SU-DHL-6 (cell line): ENCODE measurements around the gene NR2F6.

Experiments used
- H2AFZ ChIP-seq: fragments of 200-600 bp; sonication (generic); 2 replicates; pipeline ENCODE4 v1.6.1; 2014; ENCODE audit warnings: low read depth, mild to moderate bottlenecking, moderate library complexity, mixed read lengths, antibody characterized with exemption, low read length; ENCODE audit not compliant: severe bottlenecking
- H3F3A ChIP-seq: fragments of 200-600 bp; shearing (Covaris generic); 2 replicates; pipeline ENCODE4 v1.6.0; 2016; ENCODE audit warnings: antibody characterized with exemption, mild to moderate bottlenecking; ENCODE audit not compliant: insufficient read depth
- H3K27ac ChIP-seq: fragments of 200-600 bp; sonication (generic); 2 replicates; pipeline ENCODE4 v1.5.1; 2016; ENCODE audit warnings: low read depth, mild to moderate bottlenecking, low read length, moderate library complexity, mixed read lengths
- H3K27me3 ChIP-seq: fragments of 200-600 bp; sonication (generic), shearing (Covaris generic); 2 replicates; pipeline ENCODE4 v1.6.0; 2014; ENCODE audit warnings: mild to moderate bottlenecking, low read length
- H3K36me3 ChIP-seq: fragments of 200-600 bp; sonication (generic); 2 replicates; pipeline ENCODE4 v1.6.1; 2014; ENCODE audit warnings: mild to moderate bottlenecking, low read length, mixed read lengths
- H3K4me2 ChIP-seq: fragments of 300-600, 200-600 bp; shearing (Covaris generic), sonication (generic); 2 replicates; pipeline ENCODE4 v1.6.0; 2014; ENCODE audit warnings: low read length, low read depth, mild to moderate bottlenecking; ENCODE audit not compliant: poor library complexity, severe bottlenecking
- H3K4me3 ChIP-seq: fragments of 200-600 bp; sonication (generic); 2 replicates; pipeline ENCODE4 v1.5.1; 2014; ENCODE audit warnings: antibody characterized with exemption, low read length, mild to moderate bottlenecking, mixed read lengths; ENCODE audit not compliant: insufficient read depth, poor library complexity, severe bottlenecking
- H3K79me2 ChIP-seq: fragments of 200-600 bp; sonication (generic); 2 replicates; pipeline ENCODE4 v1.6.1; 2014; ENCODE audit warnings: mild to moderate bottlenecking, low read length, moderate library complexity; ENCODE audit not compliant: insufficient read depth
- H3K9ac ChIP-seq: fragments of 200-600 bp; sonication (generic); 2 replicates; pipeline ENCODE4 v1.7.0; 2014; ENCODE audit warnings: mild to moderate bottlenecking, low read length
- H3K9me2 ChIP-seq: fragments of 200-600 bp; sonication (generic); replicated peaks from 2 replicates; pipeline ENCODE4 v1.6.1; 2014; ENCODE audit warnings: low read length; ENCODE audit not compliant: insufficient read depth
- H3K9me3 ChIP-seq: fragments of 200-600 bp; sonication (generic); 2 replicates; pipeline ENCODE4 v1.6.1; 2014; ENCODE audit warnings: low read length, mixed read lengths; ENCODE audit not compliant: insufficient read depth
- H4K20me1 ChIP-seq: fragments of 200-600 bp; sonication (generic); 2 replicates; pipeline ENCODE4 v1.6.1; 2014; ENCODE audit warnings: low read depth, mild to moderate bottlenecking, antibody characterized with exemption, low read length, moderate library complexity, mixed read lengths
- CTCF ChIP-seq: fragments of 200-600 bp; sonication (generic); IDR thresholded peaks from one replicate; pipeline ENCODE4 v1.5.1; 2017; ENCODE audit warnings: antibody characterized with exemption, mild to moderate bottlenecking, low read length, moderate library complexity; ENCODE audit not compliant: insufficient read depth, poor library complexity, severe bottlenecking
- EZH2phosphoT487 ChIP-seq: fragments of 200-600 bp; sonication (generic), shearing (Covaris generic); conservative IDR thresholded peaks from 2 replicates; pipeline ENCODE4 v1.6.1; 2018; ENCODE audit warnings: mild to moderate bottlenecking, antibody characterized with exemption, low read length, moderate library complexity, mixed read lengths

NR2F6 gene

GRCh38 chr19:17232258-17232657 lies 13.5 kb downstream of the NR2F6 start:
- no peak overlapping the region for H3K27ac ChIP-seq
- no peak overlapping the region for H3K4me3 ChIP-seq
- no peak overlapping the region for H2AFZ ChIP-seq
- no peak overlapping the region for H3K4me2 ChIP-seq
- H3F3A ChIP-seq = 0 out of 2 replicates have a peak, but pooled peaks cover 7% of the 10 kb centered on the region
- no peak for TF ChIP-seq CTCF
- no peak for TF ChIP-seq EZH2phosphoT487
- no peaks in the 10 kb centered on the region for H3K9me3 ChIP-seq
- H3K9ac ChIP-seq = no peak overlapping the region
- H3K36me3 ChIP-seq = no peaks in the 10 kb centered on the region
- no peaks in the 10 kb centered on the region for H3K79me2 ChIP-seq
- no peaks in the 10 kb centered on the region for H3K27me3 ChIP-seq
- no peaks in the 10 kb centered on the region for H4K20me1 ChIP-seq
- H3K9me2 ChIP-seq = no peaks in the 10 kb centered on the region

GRCh38 chr19:17229890-17230289 lies 15.8 kb downstream of the NR2F6 start:
- no peak overlapping the region for H3K27ac ChIP-seq
- no peak overlapping the region for H3K9ac ChIP-seq
- no peaks in the 10 kb centered on the region for H3K36me3 ChIP-seq

GRCh38 chr19:17227798-17228367 lies 17.8 kb downstream of the NR2F6 start:
- Histone ChIP-seq H3K4me3 (no peak overlapping the region), H3K4me2 (peak overlapping the region; percentile 82), H3K9ac (no peak overlapping the region)

More at GRCh38 chr19:17229890-17230289, 15.8 kb downstream of the NR2F6 start:
- Histone ChIP-seq H3K9me2 (no peaks in the 10 kb centered on the region), H2AFZ (no peak overlapping the region), H3K79me2 (no peaks in the 10 kb centered on the region), H3K27me3 (no peaks in the 10 kb centered on the region), H3K4me3 (no peak overlapping the region), H3F3A (no peaks in the 10 kb centered on the region), H4K20me1 (no peaks in the 10 kb centered on the region), H3K4me2 (no peak overlapping the region), H3K9me3 (no peaks in the 10 kb centered on the region)
- TF ChIP-seq EZH2phosphoT487 (no peak), CTCF (no peak)

More at GRCh38 chr19:17227798-17228367, 17.8 kb downstream of the NR2F6 start:
- Histone ChIP-seq H3K9me2 (no peaks in the 10 kb centered on the region), H3F3A (no peaks in the 10 kb centered on the region), H3K79me2 (no peaks in the 10 kb centered on the region), H3K27me3 (no peaks in the 10 kb centered on the region), H3K9me3 (no peaks in the 10 kb centered on the region), H2AFZ (no peak overlapping the region), H4K20me1 (no peaks in the 10 kb centered on the region), H3K36me3 (no peaks in the 10 kb centered on the region), H3K27ac (no peak overlapping the region)
- TF ChIP-seq CTCF (no peak), EZH2phosphoT487 (no peak)
